LNCAP (cell line): ENCODE results near the gene PRXL2B.

ENCODE experiments used
- TF ChIP-seq, protein P1 (sequence below): fragments of 450-650 bp; IDR thresholded peaks from 2 replicates; pipeline ENCODE4 v1.5.1; 2017; ENCODE audit warnings: mild to moderate bottlenecking

The PRXL2B gene

DNA sequence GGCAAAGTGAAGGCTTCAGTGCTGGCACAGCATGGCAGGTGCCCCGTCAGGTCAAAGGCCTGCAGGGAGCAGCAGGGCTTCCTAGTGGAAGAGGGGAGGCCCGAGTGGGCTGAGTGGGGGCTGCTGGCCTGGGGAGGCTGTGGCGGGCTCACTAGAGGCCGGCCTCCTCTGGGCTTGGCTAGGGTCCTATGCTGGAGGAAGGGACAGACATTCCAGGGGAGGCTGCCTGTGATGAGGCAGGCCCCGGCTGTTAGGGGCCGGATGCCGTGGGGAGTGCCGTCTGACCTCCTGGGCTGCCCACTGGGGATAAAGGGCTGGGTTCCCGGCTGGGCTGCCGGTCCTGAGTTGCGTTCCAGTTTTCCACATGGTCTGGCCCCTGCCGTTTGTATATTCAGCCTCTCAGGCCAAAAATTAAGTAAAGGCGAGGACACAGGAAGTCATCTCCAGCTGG is 21.1 kb downstream of the PRXL2B start:
- TF ChIP-seq, protein P1, sequence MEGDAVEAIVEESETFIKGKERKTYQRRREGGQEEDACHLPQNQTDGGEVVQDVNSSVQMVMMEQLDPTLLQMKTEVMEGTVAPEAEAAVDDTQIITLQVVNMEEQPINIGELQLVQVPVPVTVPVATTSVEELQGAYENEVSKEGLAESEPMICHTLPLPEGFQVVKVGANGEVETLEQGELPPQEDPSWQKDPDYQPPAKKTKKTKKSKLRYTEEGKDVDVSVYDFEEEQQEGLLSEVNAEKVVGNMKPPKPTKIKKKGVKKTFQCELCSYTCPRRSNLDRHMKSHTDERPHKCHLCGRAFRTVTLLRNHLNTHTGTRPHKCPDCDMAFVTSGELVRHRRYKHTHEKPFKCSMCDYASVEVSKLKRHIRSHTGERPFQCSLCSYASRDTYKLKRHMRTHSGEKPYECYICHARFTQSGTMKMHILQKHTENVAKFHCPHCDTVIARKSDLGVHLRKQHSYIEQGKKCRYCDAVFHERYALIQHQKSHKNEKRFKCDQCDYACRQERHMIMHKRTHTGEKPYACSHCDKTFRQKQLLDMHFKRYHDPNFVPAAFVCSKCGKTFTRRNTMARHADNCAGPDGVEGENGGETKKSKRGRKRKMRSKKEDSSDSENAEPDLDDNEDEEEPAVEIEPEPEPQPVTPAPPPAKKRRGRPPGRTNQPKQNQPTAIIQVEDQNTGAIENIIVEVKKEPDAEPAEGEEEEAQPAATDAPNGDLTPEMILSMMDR = no peak

DNA sequence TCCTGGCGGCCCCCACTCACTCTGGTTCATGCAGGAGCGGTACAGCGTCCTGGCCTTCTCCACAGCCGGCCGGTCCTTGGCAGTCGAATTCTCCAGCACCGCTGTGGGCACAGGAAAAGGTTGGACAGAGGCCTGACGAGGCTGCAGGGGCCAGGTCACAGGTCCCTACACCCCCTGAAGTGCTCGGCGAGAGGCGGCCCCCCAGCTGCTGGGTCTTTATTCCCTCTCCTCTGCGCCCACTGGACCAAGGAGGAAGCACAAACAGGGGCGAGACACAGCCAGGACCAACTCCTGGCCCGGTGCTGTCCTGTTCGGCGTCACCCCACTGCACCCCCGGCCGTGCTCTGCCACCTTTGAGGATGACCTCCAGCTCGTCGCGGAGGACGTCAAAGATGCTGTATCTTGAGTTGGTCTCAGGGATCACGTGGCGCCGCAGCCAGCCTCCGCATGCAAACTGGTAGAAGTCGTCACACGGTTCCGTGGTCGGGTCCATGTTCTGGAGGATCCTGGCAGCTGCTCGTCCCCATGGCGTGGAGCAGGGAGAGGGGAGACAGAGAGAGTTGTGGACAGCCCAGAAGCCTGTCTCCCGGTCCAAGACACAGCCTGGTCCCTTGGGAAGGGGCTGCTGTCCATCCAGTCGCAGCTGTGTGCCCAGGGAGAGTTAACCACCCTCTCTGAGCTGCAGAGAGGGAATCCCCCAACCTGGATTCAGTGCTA is 22.9 kb downstream of the PRXL2B start:
- TF ChIP-seq, protein P1 = no peak

DNA sequence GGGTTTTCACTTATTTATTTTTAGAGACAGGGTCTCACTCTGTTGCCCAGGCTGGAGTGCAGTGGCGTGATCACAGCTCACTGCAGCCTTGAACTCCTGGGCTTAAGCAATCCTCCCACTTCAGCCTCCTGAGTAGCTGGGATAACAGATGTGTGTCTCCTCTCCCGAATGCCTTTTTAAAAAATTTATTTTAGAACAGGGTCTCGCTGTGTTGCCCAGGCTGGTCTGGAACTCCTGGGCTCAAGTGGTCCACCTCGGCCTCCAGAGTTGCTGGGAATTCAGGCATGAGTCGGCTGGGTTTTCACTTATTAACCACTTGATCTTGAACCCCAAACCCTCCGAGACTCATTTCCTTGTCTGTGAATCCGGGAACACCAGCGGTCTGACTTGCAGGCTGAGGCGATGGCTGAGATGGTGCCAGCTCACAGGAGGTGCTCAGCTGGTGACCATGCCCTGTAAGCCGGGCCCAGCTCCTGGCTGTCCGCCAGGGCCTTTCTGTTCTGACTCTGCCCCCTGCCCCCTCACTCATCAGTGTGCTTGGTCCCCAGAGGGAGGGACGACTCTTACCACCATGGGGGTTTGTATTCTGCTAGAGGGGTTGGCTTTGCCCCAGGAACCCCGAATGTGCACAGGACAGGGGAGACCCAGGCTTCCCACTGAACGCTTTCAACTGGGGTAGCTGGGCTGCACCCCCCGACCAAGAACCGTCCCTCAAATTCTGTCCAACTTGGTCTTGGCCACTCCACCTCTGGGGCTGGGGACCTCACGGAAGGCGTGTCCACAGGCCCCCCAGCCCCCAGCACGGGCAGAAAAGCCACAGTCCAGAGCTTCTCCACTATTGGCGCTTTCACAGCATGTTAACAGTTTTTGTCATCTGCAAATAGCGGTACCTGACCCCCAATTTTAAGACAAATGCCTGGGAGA is 23.7 kb downstream of the PRXL2B start:
- TF ChIP-seq, protein P1 = no peak

DNA sequence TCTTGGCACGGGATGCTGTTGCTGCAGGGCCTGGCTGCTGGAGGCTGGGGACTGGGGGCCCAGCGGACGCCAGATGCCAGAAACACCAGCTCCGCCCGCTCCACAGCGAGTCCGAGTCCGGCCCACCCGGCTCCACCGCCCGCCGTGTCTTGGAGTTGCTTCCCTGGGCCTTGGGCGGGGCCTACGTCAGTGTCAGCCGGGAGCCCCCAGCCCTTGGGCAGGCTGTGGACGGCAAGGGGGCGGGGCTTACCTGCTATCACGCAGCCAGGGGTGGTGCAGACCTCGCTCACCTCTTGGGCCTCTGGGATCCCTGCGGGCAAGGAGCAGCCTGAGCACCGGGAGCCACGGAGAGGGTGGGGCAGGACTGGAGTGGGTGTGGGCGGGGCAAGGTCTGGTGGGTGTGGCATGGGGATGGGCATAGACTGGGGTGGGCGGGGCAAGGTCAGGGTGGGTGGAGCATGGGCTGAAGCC is 24.5 kb downstream of the PRXL2B start:
- TF ChIP-seq, protein P1 = no peak

DNA sequence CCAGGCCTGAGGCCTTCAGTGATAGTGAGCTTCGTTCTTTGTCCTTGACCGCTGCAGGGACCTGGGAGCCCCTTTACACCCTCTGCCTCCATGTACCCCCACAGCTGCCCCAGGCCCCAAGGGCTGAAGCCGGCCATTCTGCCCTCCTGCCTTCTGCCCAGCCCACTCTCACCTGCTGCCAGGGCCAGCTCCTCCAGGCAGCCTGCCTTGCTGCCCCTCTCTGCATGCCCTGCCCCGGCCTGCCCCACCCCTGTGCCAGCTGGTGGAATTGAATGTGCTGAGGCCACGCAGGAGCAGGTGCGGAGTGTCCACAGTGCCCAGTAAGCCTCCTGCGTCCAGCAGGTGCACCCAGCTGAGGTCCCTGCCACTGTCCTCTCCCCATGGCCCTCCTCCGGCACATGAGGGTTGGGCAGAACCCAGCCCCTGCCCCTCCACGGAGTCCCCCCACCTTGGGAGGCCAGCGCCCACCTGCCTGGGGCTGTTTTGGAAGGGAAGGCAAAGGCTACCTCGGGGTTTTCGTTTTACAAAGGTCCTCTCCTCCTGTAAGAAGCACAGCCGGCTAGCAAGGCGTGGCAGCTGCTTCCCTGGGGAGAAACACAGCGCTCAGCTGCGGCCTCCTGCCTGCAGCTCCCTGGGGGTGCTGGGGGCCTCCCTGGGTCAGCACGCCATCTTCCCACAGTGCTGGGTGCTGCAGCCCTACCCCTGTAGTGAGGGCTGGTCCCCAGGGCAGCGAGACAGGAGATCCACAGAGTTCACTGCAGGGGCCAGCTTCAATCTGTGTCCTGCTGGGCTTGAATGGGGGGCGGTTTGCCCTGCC is 25.3 kb downstream of the PRXL2B start:
- TF ChIP-seq, protein P1 = no peak

DNA sequence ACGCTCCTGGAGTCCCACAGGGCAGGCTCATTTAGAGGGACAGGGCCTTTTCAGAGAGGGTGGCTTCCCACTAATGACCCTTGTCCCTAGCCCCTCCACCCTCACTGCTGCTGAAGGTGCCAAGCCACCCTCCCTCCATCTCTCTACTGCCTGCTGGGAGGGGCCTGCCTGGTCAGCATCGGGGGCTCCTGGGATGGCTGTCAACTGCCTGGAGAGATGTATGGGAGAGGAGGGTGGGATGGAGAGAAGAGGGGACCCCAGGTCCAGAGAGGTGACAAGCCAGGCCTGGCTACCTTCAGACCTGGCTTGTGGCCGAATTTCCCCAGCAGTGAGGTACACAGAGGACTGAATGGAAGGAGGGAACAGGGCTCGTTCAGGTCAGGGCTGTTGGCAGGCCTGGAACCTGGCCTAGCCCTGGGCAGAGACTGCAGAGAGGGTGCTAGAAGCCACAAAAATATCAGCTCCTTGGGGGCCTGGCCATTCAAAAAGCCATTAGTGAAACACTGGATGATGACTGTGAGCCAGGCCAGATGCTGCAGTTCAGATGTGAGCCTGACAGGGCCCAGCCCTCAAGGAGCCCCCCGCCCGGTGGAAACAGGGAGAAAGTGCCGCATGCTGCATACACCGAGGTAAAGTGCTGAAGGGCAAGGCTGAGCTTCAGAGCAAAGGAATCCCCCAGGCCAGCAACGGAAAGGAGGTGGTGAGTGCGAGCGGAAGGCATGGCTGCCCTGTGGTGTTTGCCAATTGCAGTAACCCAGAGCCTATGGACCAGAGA is 26.2 kb downstream of the PRXL2B start:
- TF ChIP-seq, protein P1 = no peak
